Subcutaneous abdominal adipose tissue (tissue), 5 donors: Measurements from ENCODE around the gene C2CD3.

ENCODE experiments used
- H3K27ac ChIP-seq: one replicate; pipeline ENCODE4 v1.7.0; 2013; ENCODE audit warnings: low read depth, mild to moderate bottlenecking, inconsistent platforms, low read length, moderate library complexity
- H3K27me3 ChIP-seq, 5 donors: one replicate each; pipeline ENCODE4 v1.7.0; 2013; ENCODE audit warnings: low read length in 5 of 5, inconsistent platforms in 1 of 5; ENCODE audit not compliant: control insufficient read depth in 5 of 5, insufficient read depth in 4 of 5
- H3K36me3 ChIP-seq, 5 donors: one replicate each; pipeline ENCODE4 v1.7.0; 2013; ENCODE audit warnings: low read length in 5 of 5; ENCODE audit not compliant: control insufficient read depth in 5 of 5, insufficient read depth in 5 of 5
- H3K4me1 ChIP-seq, 5 donors: one replicate each; pipeline ENCODE4 v1.7.0; 2013; ENCODE audit warnings: low read length in 5 of 5, mild to moderate bottlenecking in 3 of 5, moderate library complexity in 1 of 5; ENCODE audit not compliant: control insufficient read depth in 5 of 5, insufficient read depth in 5 of 5
- H3K4me3 ChIP-seq, 5 donors: one replicate each; pipeline ENCODE4 v1.7.0; 2013; ENCODE audit warnings: low read length in 5 of 5, low read depth in 1 of 5
- H3K9ac ChIP-seq, 5 donors: one replicate each; pipeline ENCODE4 v1.7.0; 2013; ENCODE audit warnings: low read length in 5 of 5, mild to moderate bottlenecking in 4 of 5, moderate library complexity in 3 of 5
- H3K9me3 ChIP-seq, 5 donors: one replicate each; pipeline ENCODE4 v1.7.0; 2013; ENCODE audit warnings: low read length in 5 of 5; ENCODE audit not compliant: control insufficient read depth in 5 of 5
- donor health status: healthy.
- donor health status: healthy.
- donor health status: healthy.
- donor health status: healthy.
- donor health status: healthy.

C2CD3 gene

DNA sequence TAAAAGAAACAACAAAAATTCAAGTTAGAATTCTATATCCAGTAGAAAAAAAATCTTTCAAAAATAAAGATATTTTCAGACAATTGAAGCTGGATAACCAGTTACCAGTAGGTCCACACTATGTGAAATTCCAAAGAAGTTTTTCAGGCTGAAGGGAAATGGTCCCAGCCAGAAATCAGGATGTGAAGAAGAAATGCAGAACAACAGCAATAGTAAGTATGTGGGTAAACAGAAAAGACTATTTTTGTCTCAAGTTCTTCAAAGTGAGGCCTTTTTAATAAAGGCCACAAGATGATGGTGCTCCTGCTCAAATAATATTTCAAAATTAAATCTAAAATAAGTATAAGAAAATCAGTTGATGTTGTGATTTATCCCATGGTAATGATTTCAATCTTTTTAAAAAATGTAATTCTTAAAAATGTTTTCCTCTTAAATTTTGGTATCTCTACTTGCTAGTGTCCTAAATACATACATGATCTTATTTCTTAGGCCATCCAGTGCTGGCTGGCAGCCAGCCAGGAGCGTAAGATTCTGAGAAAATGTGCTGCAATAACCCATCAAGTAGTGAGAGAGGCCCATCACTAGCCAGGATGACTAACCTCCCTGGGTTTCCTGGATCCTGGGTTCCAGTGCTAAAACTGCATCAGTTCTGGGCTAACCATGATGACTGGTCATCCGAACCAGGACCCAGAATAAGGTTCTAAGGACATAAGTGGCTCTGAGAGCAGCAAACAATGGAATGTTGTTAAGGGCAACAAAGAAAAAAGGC lies 146.4 kb downstream of the C2CD3 start:
- H3K27ac ChIP-seq: peak overlapping the region; percentile 43
- peaks cover 4 to 51% (median 26%) of the 10 kb centered on the region in 5 donors for H3K4me1 ChIP-seq
- no peak overlapping the region for H3K9ac ChIP-seq
- no peak overlapping the region for H3K4me3 ChIP-seq
- H3K9me3 ChIP-seq: no peaks in the 10 kb centered on the region
- H3K36me3 ChIP-seq: peaks cover 0 to 8% (median 3%) of the 10 kb centered on the region in 5 donors
- no peaks in the 10 kb centered on the region for H3K27me3 ChIP-seq

DNA sequence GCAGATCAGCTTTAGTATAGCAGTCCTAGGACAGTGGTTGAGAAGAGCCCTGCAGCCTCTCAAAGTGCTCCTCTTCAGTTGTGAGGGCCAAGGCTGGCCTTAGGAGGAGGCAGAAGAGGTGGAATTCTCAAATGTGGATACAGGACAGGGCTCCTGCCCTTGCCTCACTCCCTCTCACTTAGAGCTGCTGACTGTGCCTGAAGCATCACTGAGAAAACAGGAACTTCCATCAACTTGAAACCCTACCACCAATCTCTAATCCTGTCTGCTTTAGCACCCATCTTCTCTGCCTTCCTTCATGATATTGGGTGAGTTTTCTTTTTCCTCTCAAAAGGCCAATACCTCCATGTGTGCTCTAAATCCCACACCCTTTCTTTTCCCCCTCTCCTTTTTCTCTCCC lies 147.5 kb downstream of the C2CD3 start:
- no peak overlapping the region for H3K4me3 ChIP-seq
- no peaks in the 10 kb centered on the region for H3K9me3 ChIP-seq
- peaks cover 13 to 63% (median 38%) of the 10 kb centered on the region in 5 donors for H3K4me1 ChIP-seq
- peaks cover 0 to 6% (median 3%) of the 10 kb centered on the region in 5 donors for H3K36me3 ChIP-seq
- H3K27ac ChIP-seq: no peak overlapping the region
- no peak overlapping the region for H3K9ac ChIP-seq
- no peaks in the 10 kb centered on the region for H3K27me3 ChIP-seq

DNA sequence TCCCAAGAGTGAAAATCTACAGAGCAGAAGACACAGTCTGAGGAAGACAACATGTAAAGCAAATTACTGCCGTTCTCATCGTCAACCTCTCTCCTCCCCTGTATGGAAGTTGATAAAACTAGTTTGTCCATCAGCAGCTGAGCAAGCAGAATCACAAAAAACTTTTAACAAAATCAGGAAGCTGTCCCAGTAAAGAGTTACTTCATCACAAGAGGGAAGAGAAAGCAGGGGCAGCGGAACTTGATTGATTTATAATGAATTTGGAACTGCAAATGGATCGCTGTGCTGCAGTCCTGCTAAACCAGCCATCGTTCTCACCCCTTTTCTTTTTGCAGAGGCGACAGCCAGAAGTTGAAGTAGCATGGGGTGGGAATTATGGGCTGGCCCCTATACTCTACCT lies 148.3 kb downstream of the C2CD3 start:
- no peaks in the 10 kb centered on the region for H3K9me3 ChIP-seq
- H3K4me3 ChIP-seq: no peak overlapping the region
- no peak overlapping the region for H3K9ac ChIP-seq
- H3K4me1 ChIP-seq: peaks cover 15 to 70% (median 45%) of the 10 kb centered on the region in 5 donors
- no peak overlapping the region for H3K27ac ChIP-seq
- no peaks in the 10 kb centered on the region for H3K27me3 ChIP-seq
- peaks cover 0 to 6% (median 0%) of the 10 kb centered on the region in 5 donors for H3K36me3 ChIP-seq

DNA sequence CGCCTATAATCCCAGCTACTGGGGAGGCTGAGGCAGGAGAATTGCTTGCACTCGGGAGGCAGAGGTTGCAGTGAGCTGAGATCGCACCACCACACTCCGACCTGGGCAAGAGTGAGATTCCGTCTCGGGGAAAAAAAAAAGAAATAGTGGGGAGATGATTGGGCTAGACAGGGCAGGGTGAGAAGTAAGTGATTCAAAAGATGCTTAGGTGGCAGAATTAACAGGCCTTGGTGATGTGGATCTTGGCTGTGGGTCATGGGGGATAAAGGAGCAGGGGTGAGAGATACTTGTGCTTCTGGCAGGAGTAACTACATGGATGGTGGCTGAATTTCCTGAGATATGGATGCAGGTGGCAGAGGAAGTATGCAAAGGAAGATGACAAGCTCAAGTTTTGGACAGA lies 148.8 kb downstream of the C2CD3 start:
- H3K4me3 ChIP-seq: no peak overlapping the region
- peaks cover 15 to 75% (median 47%) of the 10 kb centered on the region in 5 donors for H3K4me1 ChIP-seq
- peaks cover 0 to 6% (median 0%) of the 10 kb centered on the region in 5 donors for H3K36me3 ChIP-seq
- no peak overlapping the region for H3K27ac ChIP-seq
- no peak overlapping the region for H3K9ac ChIP-seq
- no peaks in the 10 kb centered on the region for H3K27me3 ChIP-seq
- H3K9me3 ChIP-seq: no peaks in the 10 kb centered on the region

DNA sequence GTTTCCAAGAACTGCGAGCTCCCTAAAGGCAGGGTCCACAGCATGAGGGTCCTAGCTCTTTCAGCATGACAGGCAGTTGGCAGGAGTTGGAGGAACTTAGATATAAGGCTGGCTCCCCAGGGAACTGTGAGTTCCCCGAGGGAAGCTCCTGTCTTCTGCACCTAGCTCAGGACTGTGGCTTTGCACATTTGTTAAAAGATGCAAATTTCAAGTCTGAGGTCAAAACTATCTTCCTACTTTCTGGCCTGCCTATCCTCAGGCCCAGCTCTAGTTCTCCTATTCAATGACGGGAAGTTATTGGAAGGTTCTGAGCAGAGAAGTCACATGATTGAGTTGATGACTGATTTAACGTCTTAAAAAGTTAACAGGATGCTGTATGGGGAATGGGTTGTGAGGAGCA lies 150.3 kb downstream of the C2CD3 start:
- Histone ChIP-seq H3K9me3 (no peaks in the 10 kb centered on the region), H3K4me1 (peaks cover 15 to 77% (median 47%) of the 10 kb centered on the region in 5 donors), H3K36me3 (peaks cover 0 to 7% (median 3%) of the 10 kb centered on the region in 5 donors), H3K27ac (peak overlapping the region; percentile 99), H3K4me3 (no peak overlapping the region), H3K27me3 (no peaks in the 10 kb centered on the region), H3K9ac (no peak overlapping the region)

DNA sequence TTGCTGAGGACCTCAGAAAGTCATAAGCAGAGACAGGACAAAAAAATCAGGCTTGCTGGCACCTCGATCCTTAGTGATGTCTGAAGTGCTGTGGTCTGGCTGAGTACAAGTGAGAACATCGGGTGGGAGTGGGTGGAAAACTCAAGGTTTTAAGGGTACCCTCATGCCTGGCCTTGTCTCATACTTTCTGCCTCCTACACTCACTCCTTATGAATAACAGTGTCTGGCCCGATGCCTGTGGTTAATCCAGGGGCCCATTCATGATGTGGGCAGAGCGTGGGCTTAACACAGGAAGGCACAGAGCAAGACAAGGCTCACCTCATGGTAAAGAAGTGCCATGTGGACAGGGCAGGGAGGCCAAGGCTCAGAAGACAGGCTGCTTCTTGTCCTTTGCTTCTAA lies 150.9 kb downstream of the C2CD3 start:
- H3K27ac ChIP-seq: peak overlapping the region; percentile 99
- H3K36me3 ChIP-seq: peaks cover 0 to 7% (median 3%) of the 10 kb centered on the region in 5 donors
- no peaks in the 10 kb centered on the region for H3K27me3 ChIP-seq
- peaks cover 15 to 79% (median 43%) of the 10 kb centered on the region in 5 donors for H3K4me1 ChIP-seq
- H3K4me3 ChIP-seq: no peak overlapping the region
- peak overlapping the region in 2 of 5 donors; percentile 8 to 63 for H3K9ac ChIP-seq
- no peaks in the 10 kb centered on the region for H3K9me3 ChIP-seq

DNA sequence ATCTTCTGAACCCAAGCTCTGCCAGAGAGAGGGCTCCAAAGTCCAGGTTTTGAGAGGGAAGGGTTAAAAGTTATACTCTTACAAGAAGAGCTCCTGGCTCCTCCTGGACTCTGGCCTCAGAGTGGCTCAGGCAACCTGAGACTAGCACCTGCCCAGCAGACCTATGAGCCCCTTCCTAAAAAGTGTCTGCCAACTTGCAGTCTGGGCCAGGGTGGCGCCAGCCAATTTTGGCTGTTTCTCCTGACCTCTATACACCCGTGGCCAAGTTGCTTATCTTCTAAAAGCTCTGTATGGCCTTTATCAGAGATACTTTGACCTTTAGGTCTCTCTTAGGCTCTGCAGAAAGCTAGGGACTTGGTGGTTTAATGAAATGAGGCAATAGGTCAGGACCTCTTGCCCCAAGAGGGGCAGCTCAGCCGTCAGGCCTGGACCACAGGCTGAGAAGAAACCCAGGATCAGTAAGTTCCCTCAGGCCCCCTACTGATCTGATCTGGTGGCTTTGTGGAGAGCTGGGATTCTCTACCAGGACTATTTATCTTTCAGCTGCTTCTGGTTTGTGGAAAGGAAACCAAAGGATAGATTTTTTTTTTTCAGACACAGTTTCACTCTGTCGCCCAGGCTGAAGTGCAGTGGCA lies 151.6 kb downstream of the C2CD3 start:
- peak overlapping the region in 1 of 5 donors; percentile 37 for H3K4me3 ChIP-seq
- peaks cover 13 to 80% (median 40%) of the 10 kb centered on the region in 5 donors for H3K4me1 ChIP-seq
- no peaks in the 10 kb centered on the region for H3K27me3 ChIP-seq
- peak overlapping the region; percentile 99 for H3K27ac ChIP-seq
- peak overlapping the region; percentile 6 to 74 (median 57) for H3K9ac ChIP-seq
- peaks cover 0 to 7% (median 3%) of the 10 kb centered on the region in 5 donors for H3K36me3 ChIP-seq
- no peaks in the 10 kb centered on the region for H3K9me3 ChIP-seq

DNA sequence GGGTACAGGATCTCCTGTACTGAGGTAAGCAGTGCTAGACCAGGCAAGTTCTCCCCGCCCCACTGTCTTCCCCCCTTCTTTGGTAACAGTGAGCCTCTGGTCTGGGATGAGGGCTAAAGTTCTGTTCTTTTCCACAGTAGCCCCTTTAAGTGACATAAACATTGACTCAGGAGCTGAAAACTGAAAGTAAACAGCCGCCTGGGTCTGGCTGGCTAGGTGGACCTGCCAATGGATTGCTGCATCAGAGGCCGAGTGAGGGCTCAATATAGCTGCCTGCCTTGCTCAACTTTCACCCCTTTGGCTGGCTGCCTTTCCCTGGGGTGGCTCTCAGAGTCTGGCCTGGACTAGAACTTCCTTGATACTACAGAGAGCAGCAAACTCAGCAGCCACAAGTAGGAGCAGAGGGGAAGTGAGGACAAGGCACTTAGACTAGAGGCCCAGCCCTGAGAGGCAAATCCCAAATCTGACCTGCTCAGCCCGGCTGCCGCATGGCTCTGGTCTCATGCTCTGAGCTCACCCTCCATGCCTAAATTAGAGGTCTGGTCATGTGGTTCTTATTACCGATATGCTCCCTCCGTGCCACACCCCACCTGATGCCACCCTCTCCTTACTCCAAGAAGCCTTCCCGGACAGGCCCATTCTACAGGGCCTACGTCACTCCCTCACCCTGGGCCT lies 152.3 kb downstream of the C2CD3 start:
- Histone ChIP-seq H3K36me3 (peaks cover 0 to 10% (median 6%) of the 10 kb centered on the region in 5 donors), H3K27ac (peak overlapping the region; percentile 99), H3K4me3 (peak overlapping the region in 2 of 5 donors; percentile 22 to 37), H3K4me1 (peaks cover 13 to 77% (median 40%) of the 10 kb centered on the region in 5 donors), H3K9ac (peak overlapping the region; percentile 6 to 74 (median 57)), H3K27me3 (no peaks in the 10 kb centered on the region), H3K9me3 (no peaks in the 10 kb centered on the region)

DNA sequence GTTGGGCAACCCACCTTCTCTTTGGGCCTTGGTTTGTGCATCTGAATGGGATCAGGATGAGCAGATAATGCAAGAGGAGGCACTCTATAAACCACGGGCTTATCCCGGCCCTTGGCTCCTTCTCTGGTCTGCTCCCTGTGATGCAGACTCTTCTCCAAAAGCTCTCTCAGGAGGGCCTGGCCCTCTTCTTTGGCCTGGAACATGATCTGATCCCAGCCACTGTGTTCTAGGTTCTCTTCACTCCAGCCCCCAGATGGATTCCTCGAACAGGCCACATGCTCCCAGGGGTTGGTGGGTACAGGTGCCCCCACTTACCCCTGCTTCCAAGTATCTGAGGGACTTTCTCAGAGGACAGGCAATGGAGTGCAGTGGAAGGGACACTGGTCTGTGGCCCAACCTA lies 153.2 kb downstream of the C2CD3 start:
- peak overlapping the region; percentile 99 for H3K27ac ChIP-seq
- H3K9ac ChIP-seq: no peak overlapping the region
- H3K27me3 ChIP-seq: no peaks in the 10 kb centered on the region
- H3K9me3 ChIP-seq: no peaks in the 10 kb centered on the region
- H3K36me3 ChIP-seq: peaks cover 0 to 10% (median 6%) of the 10 kb centered on the region in 5 donors
- peaks cover 13 to 70% (median 40%) of the 10 kb centered on the region in 5 donors for H3K4me1 ChIP-seq
- no peak overlapping the region for H3K4me3 ChIP-seq
